Esophagus squamous epithelium (tissue), 5 donors: ENCODE data around the gene SLC41A2. TPM values are rescaled to one million over a fixed set of nuclear protein-coding genes. Genes with fewer than 3 reads are reported as not detected.

ENCODE experiments used
- DNase-seq: peaks from one replicate; lab custom pipeline; 2025; lab: John Stamatoyannopoulos, UW
- H3K27ac ChIP-seq, 4 donors: fragments of 200-600 bp; sonication (generic); one replicate each; pipeline ENCODE4 v1.5.1; 2016 to 2019; ENCODE audit warnings: mild to moderate bottlenecking in 1 of 4
- H3K27me3 ChIP-seq, 4 donors: fragments of 200-600 bp; sonication (generic); 1 replicate in 3 of 4; 2 replicates in 1 of 4; pipeline versions ENCODE4 v1.5.1 to v1.6.0; 2017 to 2021; ENCODE audit warnings: antibody characterized with exemption in 1 of 4
- H3K36me3 ChIP-seq, 3 donors: fragments of 200-600 bp; sonication (generic); one replicate each; pipeline ENCODE4 v1.5.1; 2016 to 2019
- H3K4me1 ChIP-seq, 3 donors: fragments of 200-600 bp; sonication (generic); one replicate each; pipeline ENCODE4 v1.5.1; 2017 to 2019
- H3K4me3 ChIP-seq, 4 donors: fragments of 200-600 bp; sonication (generic); 1 replicate in 3 of 4; 2 replicates in 1 of 4; pipeline ENCODE4 v1.5.1; 2016 to 2019; ENCODE audit warnings: mild to moderate bottlenecking in 2 of 4, moderate library complexity in 1 of 4
- H3K9me3 ChIP-seq, 3 donors: fragments of 200-600 bp; sonication (generic); one replicate each; pipeline ENCODE4 v1.5.1; 2016 to 2019
- CTCF ChIP-seq, 6 experiments: fragments of 450-650 bp in 4 of 6; fragments of 200-600 bp in 2 of 6; sonication (generic) in 2 of 6; IDR thresholded peaks; one replicate each; pipeline ENCODE4 v1.5.1; 2016 to 2019; ENCODE audit warnings: antibody characterized with exemption in 6 of 6, mild to moderate bottlenecking in 4 of 6, moderate library complexity in 4 of 6
- POLR2A ChIP-seq, 4 donors: fragments of 450-650 bp; IDR thresholded peaks; one replicate each; pipeline ENCODE4 v1.6.1; 2017; ENCODE audit warnings: antibody characterized with exemption in 4 of 4, mild to moderate bottlenecking in 4 of 4, moderate library complexity in 3 of 4
- WGBS, 2 donors: methylation state at CpG; one replicate each; pipeline ENCODE4 v1.1.5; 2018; 5-methylcytosine and 5-hydroxymethylcytosine counted together
- intact Hi-C: fragments of 100-400 bp; cut with DNase I; formaldehyde crosslinking; loops from one replicate; pipeline ENCODE4 v1.15.0; 2022
- total RNA-seq, 4 donors: library from RNA; depleted of rRNA; stranded (reverse); fragments of >200 nt; gene quantifications; one replicate each; pipeline ENCODE4 v1.1.0, GENCODE V29; 2016
- donor health status: DM: yes; HTN: yes; CAD: no.

The SLC41A2 gene
- total RNA-seq, 4 donors from 2014 or later, result 0.61 to 7.2 (median 3.6) TPM

GRCh38 chr12:104930388-104931326 lies 27.4 kb downstream of the SLC41A2 start:
- no peak overlapping the region for H3K27ac ChIP-seq
- H3K4me1 ChIP-seq, result no peaks in the 10 kb centered on the region
- intact Hi-C loops, result no loop called here
- H3K36me3 ChIP-seq, result no peaks in the 10 kb centered on the region
- no peak for DNase-seq
- no peak for TF ChIP-seq CTCF (IDR thresholded peaks at IDR 0.05)
- TF ChIP-seq POLR2A (IDR thresholded peaks at IDR 0.05), result no peak
- no peak overlapping the region for H3K4me3 ChIP-seq
- no peaks in the 10 kb centered on the region for H3K9me3 ChIP-seq
- H3K27me3 ChIP-seq, result no peaks in the 10 kb centered on the region
- 52 to 59% methylated on average over 4 of the region's 4 CpGs for WGBS, 2 donors

GRCh38 chr12:104929977-104930376 lies 28.1 kb downstream of the SLC41A2 start:
- no peaks in the 10 kb centered on the region for H3K27me3 ChIP-seq
- TF ChIP-seq CTCF (IDR thresholded peaks at IDR 0.05), result no peak
- no peak for TF ChIP-seq POLR2A (IDR thresholded peaks at IDR 0.05)
- H3K27ac ChIP-seq, result no peak overlapping the region
- no peaks in the 10 kb centered on the region for H3K36me3 ChIP-seq
- DNase-seq, result no peak
- intact Hi-C loops, result no loop called here
- H3K9me3 ChIP-seq, result no peaks in the 10 kb centered on the region
- H3K4me3 ChIP-seq, result no peak overlapping the region
- WGBS, 2 donors, result 42 to 46% methylated on average over 1 to 2 of the region's 2 CpGs
- no peaks in the 10 kb centered on the region for H3K4me1 ChIP-seq

GRCh38 chr12:104929368-104929767 lies 28.7 kb downstream of the SLC41A2 start:
- no peaks in the 10 kb centered on the region for H3K36me3 ChIP-seq
- H3K4me1 ChIP-seq, result no peaks in the 10 kb centered on the region
- H3K4me3 ChIP-seq, result no peak overlapping the region
- H3K27me3 ChIP-seq, result no peaks in the 10 kb centered on the region
- DNase-seq, result no peak
- TF ChIP-seq POLR2A (IDR thresholded peaks at IDR 0.05) (no peak), CTCF (IDR thresholded peaks at IDR 0.05) (no peak)
- no peak overlapping the region for H3K27ac ChIP-seq
- intact Hi-C loops, result no loop called here
- 83 to 86% methylated on average over 2 of the region's 2 CpGs for WGBS, 2 donors
- H3K9me3 ChIP-seq, result no peaks in the 10 kb centered on the region

GRCh38 chr12:104928036-104928745 lies 29.9 kb downstream of the SLC41A2 start:
- Histone ChIP-seq H3K4me1 (no peaks in the 10 kb centered on the region), H3K36me3 (no peaks in the 10 kb centered on the region), H3K9me3 (no peaks in the 10 kb centered on the region), H3K27me3 (no peaks in the 10 kb centered on the region), H3K27ac (no peak overlapping the region), H3K4me3 (no peak overlapping the region)
- 87 to 92% methylated on average over 7 of the region's 7 CpGs for WGBS, 2 donors
- intact Hi-C loops, result no loop called here
- TF ChIP-seq CTCF (IDR thresholded peaks at IDR 0.05) (no peak), POLR2A (IDR thresholded peaks at IDR 0.05) (no peak)
- no peak for DNase-seq

GRCh38 chr12:104925501-104925900 lies 32.6 kb downstream of the SLC41A2 start:
- Histone ChIP-seq H3K27ac (no peak overlapping the region), H3K36me3 (no peaks in the 10 kb centered on the region), H3K27me3 (no peaks in the 10 kb centered on the region), H3K4me3 (no peak overlapping the region), H3K4me1 (no peaks in the 10 kb centered on the region), H3K9me3 (no peaks in the 10 kb centered on the region)
- TF ChIP-seq POLR2A (IDR thresholded peaks at IDR 0.05), result no peak
- TF ChIP-seq CTCF (IDR thresholded peaks at IDR 0.05), result no peak
- WGBS, 2 donors, result 90 to 92% methylated on average over 7 of the region's 7 CpGs
- intact Hi-C loops, result no loop called here
- no peak for DNase-seq
